Measurements from ENCODE around the gene USP15.
A peak's percentile ranks its signal among the peaks of the same experiment; 100 is the strongest.

USP15 gene

GRCh38 chr12:62284749-62285148 is 24.5 kb downstream of the USP15 start:
- DNase-seq = no peak
- H3K9me2 ChIP-seq (replicated peaks; ENCODE audit: insufficient read depth, low read length) = no peaks in the 10 kb centered on the region
- H2AFZ ChIP-seq (ENCODE audit: low read length) = no peak overlapping the region
- no peaks in the 10 kb centered on the region for H3K36me3 ChIP-seq (replicated peaks; ENCODE audit: insufficient read depth, low read length)
- no peaks in the 10 kb centered on the region for H3K27me3 ChIP-seq (replicated peaks; ENCODE audit: insufficient read depth, low read length)
- TF ChIP-seq, protein P1, sequence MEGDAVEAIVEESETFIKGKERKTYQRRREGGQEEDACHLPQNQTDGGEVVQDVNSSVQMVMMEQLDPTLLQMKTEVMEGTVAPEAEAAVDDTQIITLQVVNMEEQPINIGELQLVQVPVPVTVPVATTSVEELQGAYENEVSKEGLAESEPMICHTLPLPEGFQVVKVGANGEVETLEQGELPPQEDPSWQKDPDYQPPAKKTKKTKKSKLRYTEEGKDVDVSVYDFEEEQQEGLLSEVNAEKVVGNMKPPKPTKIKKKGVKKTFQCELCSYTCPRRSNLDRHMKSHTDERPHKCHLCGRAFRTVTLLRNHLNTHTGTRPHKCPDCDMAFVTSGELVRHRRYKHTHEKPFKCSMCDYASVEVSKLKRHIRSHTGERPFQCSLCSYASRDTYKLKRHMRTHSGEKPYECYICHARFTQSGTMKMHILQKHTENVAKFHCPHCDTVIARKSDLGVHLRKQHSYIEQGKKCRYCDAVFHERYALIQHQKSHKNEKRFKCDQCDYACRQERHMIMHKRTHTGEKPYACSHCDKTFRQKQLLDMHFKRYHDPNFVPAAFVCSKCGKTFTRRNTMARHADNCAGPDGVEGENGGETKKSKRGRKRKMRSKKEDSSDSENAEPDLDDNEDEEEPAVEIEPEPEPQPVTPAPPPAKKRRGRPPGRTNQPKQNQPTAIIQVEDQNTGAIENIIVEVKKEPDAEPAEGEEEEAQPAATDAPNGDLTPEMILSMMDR (IDR thresholded peaks at IDR 0.05; ENCODE audit: low read length) = no peak
- TF ChIP-seq EZH2 (optimal IDR thresholded peaks at IDR 0.05; ENCODE audit: low read depth, low read length) = no peak
- TF ChIP-seq EZH2phosphoT487 (IDR thresholded peaks at IDR 0.05; ENCODE audit: low read length) = no peak
- H3K9me3 ChIP-seq (replicated peaks; ENCODE audit: insufficient read depth, low read length) = no peaks in the 10 kb centered on the region
- peaks cover 4% of the 10 kb centered on the region; the same call in 1 of the 2 replicates for H3F3A ChIP-seq (ENCODE audit: insufficient read depth, low read length)
- H3K9ac ChIP-seq (ENCODE audit: low read length) = no peak overlapping the region
- H3K4me2 ChIP-seq (ENCODE audit: low read depth, low read length) = peak overlapping the region; percentile 35; the same call in 1 of the 2 replicates
- H3K4me3 ChIP-seq (ENCODE audit: low read length) = no peak overlapping the region
- peaks cover 99% of the 10 kb centered on the region for H3K79me2 ChIP-seq (ENCODE audit: low read length)
- peaks cover 63% of the 10 kb centered on the region for H4K20me1 ChIP-seq (ENCODE audit: insufficient read depth, low read length)
- H3K4me1 ChIP-seq (ENCODE audit: low read length) = peaks cover 14% of the 10 kb centered on the region
- no peak overlapping the region; the same call in 1 of the 2 replicates for H3K27ac ChIP-seq (ENCODE audit: low read length)

DNA sequence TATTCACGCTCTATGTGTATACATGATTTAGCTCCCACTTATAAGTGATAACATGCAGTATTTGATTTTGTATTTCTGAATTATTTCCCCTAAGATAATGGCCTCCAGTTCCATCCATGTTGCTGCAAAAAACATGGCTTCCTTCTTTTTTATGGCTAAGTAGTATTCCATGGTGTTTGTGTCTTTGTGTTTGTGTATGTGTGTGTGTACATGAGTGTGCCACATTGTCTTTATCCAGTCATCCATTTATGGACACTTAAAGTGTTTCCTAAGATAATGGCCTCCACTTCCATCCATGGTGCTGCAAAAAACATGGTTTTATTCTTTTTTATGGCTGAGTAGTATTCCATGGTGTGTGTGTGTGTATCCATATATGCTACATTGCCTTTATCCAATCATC is 25.1 kb downstream of the USP15 start:
- H3K4me1 ChIP-seq (ENCODE audit: low read length) = peaks cover 14% of the 10 kb centered on the region
- no peak overlapping the region for H3K4me3 ChIP-seq (ENCODE audit: low read length)
- no peaks in the 10 kb centered on the region for H3K27me3 ChIP-seq (replicated peaks; ENCODE audit: insufficient read depth, low read length)
- H3K36me3 ChIP-seq (replicated peaks; ENCODE audit: insufficient read depth, low read length) = no peaks in the 10 kb centered on the region
- no peaks in the 10 kb centered on the region for H3K9me3 ChIP-seq (replicated peaks; ENCODE audit: insufficient read depth, low read length)
- H4K20me1 ChIP-seq (ENCODE audit: insufficient read depth, low read length) = peaks cover 64% of the 10 kb centered on the region
- no peak overlapping the region for H3K9ac ChIP-seq (ENCODE audit: low read length)
- TF ChIP-seq, protein P1 (IDR thresholded peaks at IDR 0.05; ENCODE audit: low read length) = no peak
- no peak for TF ChIP-seq EZH2 (optimal IDR thresholded peaks at IDR 0.05; ENCODE audit: low read depth, low read length)
- TF ChIP-seq EZH2phosphoT487 (IDR thresholded peaks at IDR 0.05; ENCODE audit: low read length) = no peak
- no peak for DNase-seq
- peaks cover 100% of the 10 kb centered on the region for H3K79me2 ChIP-seq (ENCODE audit: low read length)
- H3K27ac ChIP-seq (ENCODE audit: low read length) = no peak overlapping the region
- H3K4me2 ChIP-seq (ENCODE audit: low read depth, low read length) = no peak overlapping the region
- no peak overlapping the region for H2AFZ ChIP-seq (ENCODE audit: low read length)
- peaks cover 4% of the 10 kb centered on the region; the same call in 1 of the 2 replicates for H3F3A ChIP-seq (ENCODE audit: insufficient read depth, low read length)
- H3K9me2 ChIP-seq (replicated peaks; ENCODE audit: insufficient read depth, low read length) = no peaks in the 10 kb centered on the region

- no peak for DNase-seq
- no peak overlapping the region for H3K4me3 ChIP-seq (ENCODE audit: low read length)
- H3K4me2 ChIP-seq (ENCODE audit: low read depth, low read length) = no peak overlapping the region
- H4K20me1 ChIP-seq (ENCODE audit: insufficient read depth, low read length) = peaks cover 58% of the 10 kb centered on the region
- TF ChIP-seq EZH2phosphoT487 (IDR thresholded peaks at IDR 0.05; ENCODE audit: low read length) (no peak), EZH2 (optimal IDR thresholded peaks at IDR 0.05; ENCODE audit: low read depth, low read length) (no peak)
- TF ChIP-seq, protein P1 (IDR thresholded peaks at IDR 0.05; ENCODE audit: low read length) = no peak
- H3K79me2 ChIP-seq (ENCODE audit: low read length) = peaks cover 100% of the 10 kb centered on the region
- no peak overlapping the region for H3K27ac ChIP-seq (ENCODE audit: low read length)
- H3K27me3 ChIP-seq (replicated peaks; ENCODE audit: insufficient read depth, low read length) = no peaks in the 10 kb centered on the region
- no peak overlapping the region for H2AFZ ChIP-seq (ENCODE audit: low read length)
- H3K9me2 ChIP-seq (replicated peaks; ENCODE audit: insufficient read depth, low read length) = no peaks in the 10 kb centered on the region
- H3K36me3 ChIP-seq (replicated peaks; ENCODE audit: insufficient read depth, low read length) = no peaks in the 10 kb centered on the region
- peaks cover 4% of the 10 kb centered on the region; the same call in 1 of the 2 replicates for H3F3A ChIP-seq (ENCODE audit: insufficient read depth, low read length)
- peaks cover 10% of the 10 kb centered on the region for H3K4me1 ChIP-seq (ENCODE audit: low read length)
- no peaks in the 10 kb centered on the region for H3K9me3 ChIP-seq (replicated peaks; ENCODE audit: insufficient read depth, low read length)
- no peak overlapping the region for H3K9ac ChIP-seq (ENCODE audit: low read length)
Measured at GRCh38 chr12:62288328-62288727, 28.1 kb downstream of the USP15 start.

Measured in MM.1S (cell line).